Panc1 (cell line): Measurements from ENCODE around the gene CFLAR. TPM values are rescaled to one million over a fixed set of nuclear protein-coding genes. Genes with fewer than 3 reads are reported as not detected.

Experiments
- ATAC-seq: fragments of 200-7000 bp; cut with Tn5 transposase; 2 replicates; pipeline ENCODE4 v1.9.1; 2020; ENCODE audit warnings: mild to moderate bottlenecking, moderate library complexity
- BruUV-seq: library from RNA; stranded (reverse); fragments of 400-500 nt; replicated peaks from 2 replicates; lab custom pipeline; 2021; lab: Mats Ljungman, UMichigan
- CTCF ChIA-PET: fragments of 300-600 bp; sonication (Branson Sonifier 250); formaldehyde crosslinking; loops from one replicate; lab custom pipeline; 2022; ENCODE audit warnings: antibody characterized with exemption; lab: Charles Lee
- POLR2A ChIA-PET: fragments of 300-600 bp; sonication (Branson Sonifier 250); formaldehyde crosslinking; loops from one replicate; lab custom pipeline; 2022; ENCODE audit warnings: antibody characterized with exemption; lab: Charles Lee
- DNase-seq: peaks from one replicate; pipeline ENCODE4 v3.0.0-alpha.2; 2010; ENCODE audit warnings: low read depth, low spot score
- H3K27ac ChIP-seq: 2 replicates; pipeline ENCODE4 v1.5.1; 2011; ENCODE audit warnings: mild to moderate bottlenecking, low read length, inconsistent platforms
- H3K27me3 ChIP-seq: fragments of 200-500 bp; sonication (Bioruptor generic); 2 replicates; pipeline ENCODE4 v1.6.0; 2014; ENCODE audit warnings: low read length, inconsistent platforms; ENCODE audit not compliant: control insufficient read depth, insufficient read depth
- H3K36me3 ChIP-seq: fragments of 200-500 bp; sonication (Bioruptor generic); 2 replicates; pipeline ENCODE4 v1.5.1; 2014; ENCODE audit warnings: inconsistent platforms, mild to moderate bottlenecking, low read length, moderate library complexity; ENCODE audit not compliant: control insufficient read depth, insufficient read depth
- H3K4me1 ChIP-seq: 2 replicates; pipeline ENCODE4 v1.5.1; 2011; ENCODE audit warnings: inconsistent platforms, mild to moderate bottlenecking, low read length, moderate library complexity; ENCODE audit not compliant: control insufficient read depth, insufficient read depth
- H3K4me3 ChIP-seq, 2 experiments: 2 replicates each; pipeline ENCODE4 v1.5.1; 2011 to 2012; ENCODE audit warnings: low read depth in 2 of 2, low read length in 2 of 2, mild to moderate bottlenecking in 2 of 2, inconsistent platforms in 1 of 2, moderate library complexity in 1 of 2
- H3K9me3 ChIP-seq: fragments of 200-500 bp; sonication (Bioruptor generic); 2 replicates; pipeline ENCODE4 v1.5.1; 2014; ENCODE audit warnings: low read depth, mild to moderate bottlenecking, inconsistent platforms, low read length, moderate library complexity; ENCODE audit not compliant: control insufficient read depth, insufficient read depth
- POLR2AphosphoS5 ChIP-seq: IDR thresholded peaks from 2 replicates; pipeline ENCODE4 v1.6.1; 2012; ENCODE audit warnings: mild to moderate bottlenecking, low read depth, low read length, moderate library complexity
- SIN3A ChIP-seq: IDR thresholded peaks from 2 replicates; pipeline ENCODE4 v1.6.1; 2012; ENCODE audit warnings: low read depth, mild to moderate bottlenecking, low read length, moderate library complexity, borderline replicate concordance; ENCODE audit not compliant: insufficient read depth
- TCF7L2 ChIP-seq: IDR thresholded peaks from 2 replicates; pipeline ENCODE4 v1.6.1; 2011; ENCODE audit warnings: mild to moderate bottlenecking, low read depth, low read length, inconsistent platforms
- in situ Hi-C: cut with HindIII; loops from 2 replicates; pipeline ENCODE4 v1.10.0; 2016; ENCODE audit warnings: low sequenced_read_pairs, low pct_unique_long_range_greater_than_20kb
- intact Hi-C: fragments of 100-400 bp; cut with micrococcal nuclease; formaldehyde crosslinking; loops from one replicate; pipeline ENCODE4 v1.10.0; 2022; ENCODE audit not compliant: unreplicated experiment
- total RNA-seq: library from RNA; stranded (reverse); gene quantifications from one replicate; pipeline ENCODE4 v1.2.1, GENCODE V29; 2021; ENCODE audit not compliant: unreplicated experiment
- TF ChIP-seq, protein P1 (sequence below), 2 experiments: IDR thresholded peaks; 2 replicates each; pipeline ENCODE4 v1.6.1; 2011 to 2012; ENCODE audit warnings: low read depth in 2 of 2, control low read depth in 1 of 2, low read length in 1 of 2, mild to moderate bottlenecking in 1 of 2, moderate library complexity in 1 of 2; ENCODE audit not compliant: insufficient read depth in 1 of 2
- TF ChIP-seq, protein P2 (sequence below): fragments of 450-650 bp; IDR thresholded peaks from 2 replicates; pipeline ENCODE4 v1.5.1; 2017; ENCODE audit warnings: mild to moderate bottlenecking

Gene CFLAR
- total RNA-seq, 1 experiment from 2014 or later, result 46.3 TPM

DNA sequence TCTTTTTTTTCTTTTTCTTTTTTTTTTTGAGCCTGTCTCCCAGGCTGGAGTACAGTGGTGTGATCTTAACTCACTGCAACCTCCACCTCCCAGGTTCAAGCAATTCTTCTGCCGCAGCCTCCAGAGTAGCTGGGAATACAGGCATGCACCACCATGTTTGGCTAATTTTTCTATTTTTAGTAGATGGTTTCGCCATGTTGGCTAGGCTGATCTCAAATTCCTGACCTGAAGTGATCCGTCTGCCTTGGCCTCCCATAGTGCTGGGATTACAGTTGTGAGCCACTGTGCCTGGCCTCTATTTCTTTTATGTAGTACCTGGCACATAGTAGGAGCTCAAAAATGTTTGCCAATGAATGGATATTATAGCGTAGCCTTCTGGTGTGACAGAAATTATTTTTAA lies 6.8 kb upstream of the CFLAR start:
- BruUV-seq, result no TSS peak
- Histone ChIP-seq H3K4me3 (no peak overlapping the region), H3K4me1 (no peaks in the 10 kb centered on the region), H3K27ac (no peak overlapping the region), H3K27me3 (no peaks in the 10 kb centered on the region), H3K9me3 (no peaks in the 10 kb centered on the region), H3K36me3 (no peaks in the 10 kb centered on the region)
- in situ Hi-C loops (no loop called here), intact Hi-C loops (no loop called here)
- POLR2A ChIA-PET, result interaction anchor here (0.6 kb wide), 1 partner anchor 168 kb away, joined by 4 read pairs; no protein-coding TSS in a partner anchor
- CTCF ChIA-PET, result no interaction called here
- TF ChIP-seq, protein P1, sequence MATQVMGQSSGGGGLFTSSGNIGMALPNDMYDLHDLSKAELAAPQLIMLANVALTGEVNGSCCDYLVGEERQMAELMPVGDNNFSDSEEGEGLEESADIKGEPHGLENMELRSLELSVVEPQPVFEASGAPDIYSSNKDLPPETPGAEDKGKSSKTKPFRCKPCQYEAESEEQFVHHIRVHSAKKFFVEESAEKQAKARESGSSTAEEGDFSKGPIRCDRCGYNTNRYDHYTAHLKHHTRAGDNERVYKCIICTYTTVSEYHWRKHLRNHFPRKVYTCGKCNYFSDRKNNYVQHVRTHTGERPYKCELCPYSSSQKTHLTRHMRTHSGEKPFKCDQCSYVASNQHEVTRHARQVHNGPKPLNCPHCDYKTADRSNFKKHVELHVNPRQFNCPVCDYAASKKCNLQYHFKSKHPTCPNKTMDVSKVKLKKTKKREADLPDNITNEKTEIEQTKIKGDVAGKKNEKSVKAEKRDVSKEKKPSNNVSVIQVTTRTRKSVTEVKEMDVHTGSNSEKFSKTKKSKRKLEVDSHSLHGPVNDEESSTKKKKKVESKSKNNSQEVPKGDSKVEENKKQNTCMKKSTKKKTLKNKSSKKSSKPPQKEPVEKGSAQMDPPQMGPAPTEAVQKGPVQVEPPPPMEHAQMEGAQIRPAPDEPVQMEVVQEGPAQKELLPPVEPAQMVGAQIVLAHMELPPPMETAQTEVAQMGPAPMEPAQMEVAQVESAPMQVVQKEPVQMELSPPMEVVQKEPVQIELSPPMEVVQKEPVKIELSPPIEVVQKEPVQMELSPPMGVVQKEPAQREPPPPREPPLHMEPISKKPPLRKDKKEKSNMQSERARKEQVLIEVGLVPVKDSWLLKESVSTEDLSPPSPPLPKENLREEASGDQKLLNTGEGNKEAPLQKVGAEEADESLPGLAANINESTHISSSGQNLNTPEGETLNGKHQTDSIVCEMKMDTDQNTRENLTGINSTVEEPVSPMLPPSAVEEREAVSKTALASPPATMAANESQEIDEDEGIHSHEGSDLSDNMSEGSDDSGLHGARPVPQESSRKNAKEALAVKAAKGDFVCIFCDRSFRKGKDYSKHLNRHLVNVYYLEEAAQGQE (IDR thresholded peaks at IDR 0.05; ENCODE audit: insufficient read depth in 1 of 2, low read depth in 2 of 2, low read length in 1 of 2), result no peak
- TF ChIP-seq TCF7L2 (no peak), SIN3A (no peak), POLR2AphosphoS5 (no peak)
- TF ChIP-seq, protein P2, sequence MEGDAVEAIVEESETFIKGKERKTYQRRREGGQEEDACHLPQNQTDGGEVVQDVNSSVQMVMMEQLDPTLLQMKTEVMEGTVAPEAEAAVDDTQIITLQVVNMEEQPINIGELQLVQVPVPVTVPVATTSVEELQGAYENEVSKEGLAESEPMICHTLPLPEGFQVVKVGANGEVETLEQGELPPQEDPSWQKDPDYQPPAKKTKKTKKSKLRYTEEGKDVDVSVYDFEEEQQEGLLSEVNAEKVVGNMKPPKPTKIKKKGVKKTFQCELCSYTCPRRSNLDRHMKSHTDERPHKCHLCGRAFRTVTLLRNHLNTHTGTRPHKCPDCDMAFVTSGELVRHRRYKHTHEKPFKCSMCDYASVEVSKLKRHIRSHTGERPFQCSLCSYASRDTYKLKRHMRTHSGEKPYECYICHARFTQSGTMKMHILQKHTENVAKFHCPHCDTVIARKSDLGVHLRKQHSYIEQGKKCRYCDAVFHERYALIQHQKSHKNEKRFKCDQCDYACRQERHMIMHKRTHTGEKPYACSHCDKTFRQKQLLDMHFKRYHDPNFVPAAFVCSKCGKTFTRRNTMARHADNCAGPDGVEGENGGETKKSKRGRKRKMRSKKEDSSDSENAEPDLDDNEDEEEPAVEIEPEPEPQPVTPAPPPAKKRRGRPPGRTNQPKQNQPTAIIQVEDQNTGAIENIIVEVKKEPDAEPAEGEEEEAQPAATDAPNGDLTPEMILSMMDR, result no peak
- ATAC-seq (no peak), DNase-seq (no peak)

DNA sequence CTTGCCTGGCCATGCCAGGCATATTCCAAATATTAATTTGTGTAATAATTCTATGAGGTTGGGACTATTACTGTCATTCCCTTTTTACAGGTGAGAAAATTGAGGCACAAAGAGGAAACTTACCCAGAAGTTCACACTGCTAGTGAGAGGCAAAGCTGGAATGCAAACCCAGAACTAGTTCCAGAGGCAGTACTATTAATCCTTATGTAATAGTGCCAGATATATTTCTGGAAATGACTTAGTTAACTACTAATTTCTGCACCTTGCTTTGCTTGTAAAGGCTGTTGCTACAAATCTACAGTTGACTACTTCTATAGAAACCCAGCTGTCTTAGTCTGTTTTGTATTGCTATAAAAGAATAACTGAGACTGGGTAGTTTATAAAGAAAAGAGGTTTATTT lies 5.3 kb upstream of the CFLAR start:
- TF ChIP-seq POLR2AphosphoS5 (no peak), SIN3A (no peak), TCF7L2 (no peak)
- TF ChIP-seq, protein P2, result no peak
- TF ChIP-seq, protein P1 (IDR thresholded peaks at IDR 0.05; ENCODE audit: insufficient read depth in 1 of 2, low read depth in 2 of 2, low read length in 1 of 2), result no peak
- no peak for ATAC-seq
- no TSS peak for BruUV-seq
- Histone ChIP-seq H3K4me3 (no peak overlapping the region), H3K9me3 (no peaks in the 10 kb centered on the region), H3K4me1 (peaks cover 5% of the 10 kb centered on the region), H3K27me3 (no peaks in the 10 kb centered on the region), H3K27ac (no peak overlapping the region), H3K36me3 (no peaks in the 10 kb centered on the region)
- ChIA-PET CTCF (interaction anchor here (0.5 kb wide), 1 partner anchor 197 kb away, joined by 7 read pairs; no protein-coding TSS in a partner anchor), POLR2A (no interaction called here)
- in situ Hi-C loops, result no loop called here
- intact Hi-C loops, result no loop called here
- no peak for DNase-seq
